Stimulated activated CD8-positive, alpha-beta memory T cell treated with anti-CD3 and anti-CD28 coated beads, Interleukin-12 subunit alpha, Interleukin-12 subunit beta, amount 100 ng/mL, for 24 hours (primary cell): ENCODE measurements around the gene AK4.

ENCODE experiments used
- DNase-seq: peaks from one replicate; pipeline ENCODE4 v3.0.0-alpha.2; 2020; ENCODE audit errors: extremely low read depth

AK4 gene

GRCh38 chr1:65176056-65176450 is 28.1 kb downstream of the AK4 start:
- no peak for DNase-seq

GRCh38 chr1:65176591-65176990 is 28.6 kb downstream of the AK4 start:
- no peak for DNase-seq

GRCh38 chr1:65177457-65177856 is 29.5 kb downstream of the AK4 start:
- DNase-seq: no peak

GRCh38 chr1:65178235-65178634 is 30.2 kb downstream of the AK4 start:
- no peak for DNase-seq

- DNase-seq: no peak
Observed at GRCh38 chr1:65179148-65179547, 31.1 kb downstream of the AK4 start.

- DNase-seq: no peak
Observed at GRCh38 chr1:65180977-65181376, 33.0 kb downstream of the AK4 start.

- no peak for DNase-seq
Observed at GRCh38 chr1:65182658-65183268, 34.8 kb downstream of the AK4 start.

GRCh38 chr1:65189576-65190115 is 41.6 kb downstream of the AK4 start:
- DNase-seq: no peak

- no peak for DNase-seq
Observed at GRCh38 chr1:65190229-65190628, 42.2 kb downstream of the AK4 start.

GRCh38 chr1:65193129-65193695 is 45.2 kb downstream of the AK4 start:
- no peak for DNase-seq

GRCh38 chr1:65195495-65196417 is 47.8 kb downstream of the AK4 start:
- no peak for DNase-seq

GRCh38 chr1:65196926-65197325 is 48.9 kb downstream of the AK4 start:
- no peak for DNase-seq

- DNase-seq: no peak
Observed at GRCh38 chr1:65197636-65198035, 49.6 kb downstream of the AK4 start.

- no peak for DNase-seq
Observed at GRCh38 chr1:65198096-65198495, 50.1 kb downstream of the AK4 start.

GRCh38 chr1:65200411-65200810 is 52.4 kb downstream of the AK4 start:
- DNase-seq: no peak

- DNase-seq: no peak
Observed at GRCh38 chr1:65206836-65207235, 58.8 kb downstream of the AK4 start.

- no peak for DNase-seq
Observed at GRCh38 chr1:65207317-65207716, 59.3 kb downstream of the AK4 start.

GRCh38 chr1:65208563-65208973 is 60.6 kb downstream of the AK4 start:
- DNase-seq: no peak

- no peak for DNase-seq
Observed at GRCh38 chr1:65209005-65209885, 61.2 kb downstream of the AK4 start.

GRCh38 chr1:65210325-65210724 is 62.3 kb downstream of the AK4 start:
- DNase-seq: no peak

- no peak for DNase-seq
Observed at GRCh38 chr1:65211331-65211730, 63.3 kb downstream of the AK4 start.
